Heart left ventricle (tissue), 13 donors: ENCODE data around the gene POLR2A.

Source experiments
- POLR2A ChIP-seq, 2 donors: fragments of 450-650 bp; IDR thresholded peaks; one replicate each; pipeline ENCODE4 v1.6.1; 2017; ENCODE audit warnings: antibody characterized with exemption in 2 of 2, mild to moderate bottlenecking in 2 of 2, moderate library complexity in 2 of 2
- TF ChIP-seq, protein P1 (sequence below), 12 donors: fragments of 200-600 bp; sonication (generic) in 4 of 12; IDR thresholded peaks; one replicate each; pipeline versions ENCODE4 v1.5.0 to v1.8.0; 2018 to 2022; ENCODE audit warnings: antibody characterized with exemption in 12 of 12, mild to moderate bottlenecking in 5 of 12
- donor health status: ischemic (EF 13 %, LVEDD 7.1; RV severe dilation, severe dysfunction).
- donor health status: DM: no; HTN: yes; CAD: no.
- donor health status: DM: no; HTN: no; CAD: no.
- donor health status: ischemic (EF 25% LVEDD 6.9; RV normal size, moderate dysfunction).
- donor health status: ischemic (EF 25% LVEDD 5.7; RV mildly dilated, moderate dysfunction).
- donor health status: ischemic (EF 35%, LVEDD 5.7; RV mildly dilated, moderate dysfunction).
- donor health status: nonischemic (EF 11% LVEDD 7.7; RV severe dilation, severe dysfunction).
- donor health status: DM: yes; HTN: yes; CAD: no.
- donor health status: PGD.
- donor health status: ischemic (EF 29% LVEDD 5.4; RV normal size, mild dysfunction).
- donor health status: nonischemic (EF 23%, LVEDD 6.1; RV moderate dilation, normal function).

DNA sequence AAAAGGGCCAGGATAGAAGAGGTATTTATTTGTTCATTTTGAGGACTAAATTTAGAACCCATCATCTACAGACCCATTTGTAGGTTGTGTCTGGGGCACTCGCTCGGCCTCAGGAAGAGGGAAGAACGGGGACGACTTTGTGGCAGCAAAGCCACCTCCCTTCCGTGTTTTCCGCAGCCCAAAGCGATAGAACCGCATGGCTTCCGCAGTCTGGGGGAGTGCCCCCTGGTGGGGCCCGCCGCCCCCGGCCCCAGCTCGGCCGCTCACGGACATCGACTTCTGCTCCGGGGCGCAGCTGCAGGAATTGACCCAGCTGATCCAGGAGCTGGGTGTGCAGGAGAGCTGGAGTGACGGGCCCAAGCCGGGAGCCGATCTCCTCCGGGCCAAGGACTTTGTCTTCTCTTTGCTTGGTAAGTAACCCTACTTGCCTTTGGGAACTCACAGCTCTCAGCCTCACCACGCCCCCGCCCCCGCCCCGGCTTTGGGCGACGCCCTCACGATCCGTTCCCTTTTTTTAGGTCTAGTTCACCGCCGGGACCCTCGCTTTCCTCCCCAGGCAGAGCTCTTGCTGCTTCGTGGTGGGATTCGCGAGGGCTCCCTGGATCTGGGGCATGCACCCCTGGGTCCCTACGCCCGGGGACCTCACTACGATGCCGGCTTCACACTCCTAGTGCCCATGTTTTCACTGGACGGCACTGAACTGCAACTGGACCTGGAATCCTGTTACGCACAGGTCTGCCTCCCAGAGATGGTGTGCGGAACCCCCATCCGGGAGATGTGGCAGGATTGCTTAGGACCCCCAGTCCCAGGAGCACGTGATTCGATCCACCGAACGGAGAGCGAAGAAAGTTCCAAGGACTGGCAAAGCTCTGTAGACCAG is 48.2 kb upstream of the POLR2A start:
- TF ChIP-seq, protein P1, sequence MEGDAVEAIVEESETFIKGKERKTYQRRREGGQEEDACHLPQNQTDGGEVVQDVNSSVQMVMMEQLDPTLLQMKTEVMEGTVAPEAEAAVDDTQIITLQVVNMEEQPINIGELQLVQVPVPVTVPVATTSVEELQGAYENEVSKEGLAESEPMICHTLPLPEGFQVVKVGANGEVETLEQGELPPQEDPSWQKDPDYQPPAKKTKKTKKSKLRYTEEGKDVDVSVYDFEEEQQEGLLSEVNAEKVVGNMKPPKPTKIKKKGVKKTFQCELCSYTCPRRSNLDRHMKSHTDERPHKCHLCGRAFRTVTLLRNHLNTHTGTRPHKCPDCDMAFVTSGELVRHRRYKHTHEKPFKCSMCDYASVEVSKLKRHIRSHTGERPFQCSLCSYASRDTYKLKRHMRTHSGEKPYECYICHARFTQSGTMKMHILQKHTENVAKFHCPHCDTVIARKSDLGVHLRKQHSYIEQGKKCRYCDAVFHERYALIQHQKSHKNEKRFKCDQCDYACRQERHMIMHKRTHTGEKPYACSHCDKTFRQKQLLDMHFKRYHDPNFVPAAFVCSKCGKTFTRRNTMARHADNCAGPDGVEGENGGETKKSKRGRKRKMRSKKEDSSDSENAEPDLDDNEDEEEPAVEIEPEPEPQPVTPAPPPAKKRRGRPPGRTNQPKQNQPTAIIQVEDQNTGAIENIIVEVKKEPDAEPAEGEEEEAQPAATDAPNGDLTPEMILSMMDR (IDR thresholded peaks at IDR 0.05): peak in 3 of 12 donors; percentile 21 to 30 (median 26)
- TF ChIP-seq POLR2A (IDR thresholded peaks at IDR 0.05): peak in 1 of 2 donors; percentile 11
